Measurements from ENCODE around the gene MYRF.

Gene MYRF

GRCh38 chr11:61719978-61720377, 32.5 kb upstream of the MYRF start:
- DNase-seq, result no peak

DNA sequence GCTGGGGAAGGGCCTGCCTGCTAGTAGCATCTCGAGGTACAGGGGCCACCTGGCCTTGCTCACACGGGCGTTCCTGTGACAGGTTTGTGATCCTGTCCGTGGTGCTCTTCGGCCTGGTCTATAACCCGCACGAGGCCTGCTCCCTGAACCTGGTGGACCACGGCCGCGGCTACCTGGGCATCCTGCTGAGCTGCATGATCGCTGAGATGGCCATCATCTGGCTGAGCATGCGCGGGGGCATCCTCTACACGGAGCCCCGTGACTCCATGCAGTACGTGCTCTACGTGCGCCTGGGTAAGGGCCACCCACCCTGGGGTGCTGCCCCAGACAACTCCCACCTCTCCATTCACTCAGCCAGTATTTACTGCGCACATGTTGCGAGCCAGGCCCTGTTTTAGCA, 31.8 kb upstream of the MYRF start:
- no peak for DNase-seq

DNA sequence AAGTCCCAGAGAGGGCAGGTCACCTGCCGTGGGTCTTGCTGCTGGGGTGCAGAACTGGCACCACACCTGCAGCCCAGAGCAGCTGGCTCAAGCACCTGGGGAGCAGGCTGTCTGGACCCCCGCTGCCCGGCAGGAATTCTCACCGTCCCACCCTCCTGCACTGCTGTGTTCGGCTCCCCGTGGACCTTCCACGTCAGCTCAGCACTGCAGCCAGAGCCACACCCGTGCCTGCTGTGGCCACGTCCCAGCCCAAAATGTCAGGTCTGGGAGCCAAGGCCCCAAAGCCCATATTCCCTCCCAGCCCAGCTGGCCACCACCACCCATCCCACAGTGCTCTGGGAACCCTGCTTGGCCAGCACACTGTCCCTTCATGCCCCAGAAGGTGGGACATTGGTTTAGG, 28.0 kb upstream of the MYRF start:
- DNase-seq, result no peak

GRCh38 chr11:61725781-61726231, 26.6 kb upstream of the MYRF start:
- no peak for DNase-seq

DNA sequence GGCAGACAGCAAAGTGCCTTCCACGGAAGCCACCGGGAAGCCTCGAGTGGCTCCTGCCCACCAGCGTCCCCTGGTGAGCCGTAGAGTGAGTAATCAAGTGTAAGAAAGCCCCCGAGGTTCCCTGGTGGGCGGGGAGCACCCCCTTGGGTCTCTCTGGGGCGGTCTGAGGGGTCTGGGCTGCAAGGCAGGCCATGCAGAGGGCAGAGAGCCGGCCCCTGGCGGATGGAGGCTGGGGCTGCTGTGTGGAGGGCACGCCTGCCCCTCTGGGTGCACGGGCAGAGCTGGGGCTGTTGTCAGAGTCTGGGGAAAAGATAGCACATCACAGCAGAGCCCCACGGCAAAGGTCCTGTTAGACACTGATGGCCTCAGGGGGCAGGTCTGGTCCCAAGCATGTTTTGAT, 25.7 kb upstream of the MYRF start:
- no peak for DNase-seq

DNA sequence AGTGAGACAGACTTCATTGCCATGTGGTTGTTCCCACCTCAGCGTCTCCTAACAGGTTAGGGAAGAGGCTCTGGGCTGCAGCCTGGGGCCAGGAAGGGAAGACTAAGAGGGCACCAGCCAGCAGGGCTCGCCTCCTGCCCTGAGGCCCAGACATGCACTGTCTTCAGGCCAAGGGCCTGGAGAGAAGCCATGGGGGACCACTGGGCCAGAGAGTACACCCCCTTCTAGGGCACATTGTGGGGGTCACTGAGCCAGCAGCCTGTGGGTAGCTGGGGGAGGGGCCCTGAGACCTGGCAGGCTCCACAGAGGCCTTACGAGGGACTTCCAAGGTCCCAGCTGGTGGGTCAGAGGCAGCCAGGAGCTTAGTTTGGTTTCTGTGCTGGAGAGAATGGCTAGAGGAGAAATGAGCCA, 25.0 kb upstream of the MYRF start:
- no peak for DNase-seq

GRCh38 chr11:61728066-61728939, 24.1 kb upstream of the MYRF start:
- no peak for DNase-seq

- no peak for DNase-seq
Observed at GRCh38 chr11:61728940-61729219, 23.6 kb upstream of the MYRF start.

- peak; percentile 89 for DNase-seq
Observed at GRCh38 chr11:61730240-61730994, 22.0 kb upstream of the MYRF start.

- no peak for DNase-seq
Observed at GRCh38 chr11:61731211-61731951, 21.1 kb upstream of the MYRF start.

GRCh38 chr11:61731952-61732675, 20.3 kb upstream of the MYRF start:
- no peak for DNase-seq

GRCh38 chr11:61732705-61733104, 19.7 kb upstream of the MYRF start:
- no peak for DNase-seq

DNA sequence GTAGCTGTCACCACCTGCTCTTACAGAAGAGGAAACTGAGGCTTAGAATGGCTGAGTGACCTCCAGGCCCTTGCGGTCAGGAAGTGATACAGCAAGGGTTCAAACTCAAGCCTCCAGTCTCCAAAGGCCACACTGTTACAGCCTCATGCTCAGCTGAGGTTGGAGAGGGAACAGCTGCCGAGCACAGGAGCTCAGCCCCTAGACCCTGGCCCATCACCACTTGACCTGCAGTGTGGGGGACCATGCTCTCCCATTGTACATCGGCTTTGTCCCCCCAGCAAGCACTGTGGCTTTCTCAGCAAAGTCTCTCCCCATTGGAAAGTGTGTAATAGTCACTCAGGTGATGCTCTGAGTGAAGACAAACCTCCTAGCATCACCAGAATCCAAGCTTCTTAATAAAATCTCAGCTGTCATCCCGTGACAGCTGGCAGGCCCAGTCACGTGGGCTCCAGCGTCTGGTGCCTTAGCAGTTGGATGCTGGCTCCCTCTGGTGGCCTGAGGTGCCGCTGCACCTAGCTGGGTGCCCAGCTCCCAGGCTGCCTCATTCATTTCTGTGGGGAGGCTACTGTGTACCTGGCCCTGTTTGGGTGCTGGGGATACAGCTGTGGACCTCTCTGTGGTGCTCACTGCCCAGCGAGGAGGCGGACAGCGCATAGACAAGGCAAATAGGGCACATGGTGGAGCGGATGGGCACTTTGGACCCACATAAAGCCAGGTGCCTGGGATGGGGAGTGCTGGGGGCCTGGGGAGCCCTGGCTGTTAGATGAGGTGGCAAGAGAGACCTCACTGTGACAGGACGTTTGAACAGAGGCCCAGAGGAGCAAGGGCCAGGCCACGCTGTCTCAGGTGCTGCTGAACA, 19.1 kb upstream of the MYRF start:
- peak; percentile 57 for DNase-seq

DNA sequence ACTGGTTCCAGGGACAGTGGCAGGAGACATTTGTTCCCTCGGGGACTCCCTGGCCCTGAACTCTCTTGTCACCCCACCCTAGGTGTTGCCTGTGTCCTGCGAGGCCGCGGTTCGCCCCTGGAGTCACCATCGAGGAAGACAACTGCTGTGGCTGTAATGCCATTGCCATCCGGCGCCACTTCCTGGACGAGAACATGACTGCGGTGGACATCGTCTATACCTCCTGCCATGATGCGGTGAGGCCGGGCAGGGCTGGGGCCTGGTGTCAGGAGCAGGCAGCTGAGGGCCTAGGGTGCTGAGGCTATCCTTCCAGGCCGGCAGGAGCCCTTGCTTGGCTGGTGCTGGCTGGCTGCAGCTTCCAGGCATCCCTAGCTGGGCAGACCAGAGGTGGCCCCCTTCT, 17.7 kb upstream of the MYRF start:
- DNase-seq, result no peak

DNA sequence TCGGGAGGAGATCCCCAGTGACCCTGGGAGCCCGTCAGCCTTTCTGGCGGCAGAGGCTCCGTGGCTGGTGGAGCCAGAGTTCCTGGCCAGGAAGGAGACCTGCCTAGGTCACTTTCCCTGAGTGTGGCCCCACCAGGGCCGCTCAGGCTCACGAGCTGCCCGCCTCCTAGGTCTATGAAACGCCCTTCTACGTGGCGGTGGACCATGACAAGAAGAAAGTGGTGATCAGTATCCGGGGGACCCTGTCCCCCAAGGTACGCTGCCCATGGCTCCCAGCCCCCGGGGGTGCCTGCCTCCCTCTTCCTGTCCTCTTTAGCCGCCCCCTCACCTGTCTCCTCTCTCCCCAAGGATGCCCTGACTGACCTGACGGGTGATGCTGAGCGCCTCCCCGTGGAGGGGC, 17.0 kb upstream of the MYRF start:
- no peak for DNase-seq

- no peak for DNase-seq
Observed at GRCh38 chr11:61736310-61736709, 16.1 kb upstream of the MYRF start.

- DNase-seq, result no peak
Observed at GRCh38 chr11:61737131-61737530, 15.3 kb upstream of the MYRF start.

GRCh38 chr11:61737636-61738386, 14.6 kb upstream of the MYRF start:
- DNase-seq, result no peak

DNA sequence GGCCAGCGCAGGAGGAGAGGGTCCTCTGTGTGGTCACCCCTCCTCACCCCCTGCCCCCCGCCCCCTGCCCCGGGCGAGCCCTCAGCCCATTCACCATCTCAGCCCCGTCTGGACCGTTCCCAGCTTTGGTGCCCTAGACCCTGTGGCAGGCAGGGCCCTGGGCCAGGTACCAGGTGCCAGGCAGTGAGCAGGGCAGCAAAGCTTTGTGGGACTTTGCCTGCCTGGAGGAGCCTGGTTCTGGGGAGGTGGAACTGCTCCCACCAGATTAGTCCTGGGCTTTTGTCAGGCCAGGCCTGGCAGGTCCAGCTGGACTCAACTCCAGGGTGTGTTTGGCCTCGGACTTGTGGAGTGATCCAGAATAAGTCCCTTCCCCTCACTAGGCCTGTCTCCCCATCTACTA, 13.7 kb upstream of the MYRF start:
- no peak for DNase-seq

DNA sequence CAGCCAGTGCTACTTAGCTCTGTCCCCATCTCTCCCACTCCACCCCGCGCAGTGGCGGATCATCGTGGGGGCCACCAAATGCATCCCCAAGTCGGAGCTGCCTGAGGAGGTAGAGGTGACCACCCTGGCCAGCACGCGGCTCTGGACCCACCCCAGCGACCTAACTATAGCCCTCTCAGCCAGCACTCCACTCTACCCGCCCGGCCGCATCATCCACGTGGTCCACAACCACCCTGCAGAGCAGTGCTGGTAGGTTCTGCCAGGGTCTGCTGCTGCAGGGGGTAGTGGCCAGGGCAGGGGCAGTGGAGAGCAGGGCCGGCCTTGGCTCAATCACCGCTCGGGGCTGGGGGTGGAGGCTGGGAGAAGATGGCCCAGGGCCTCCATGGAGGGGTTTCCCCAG, 13.0 kb upstream of the MYRF start:
- DNase-seq, result no peak

GRCh38 chr11:61739966-61740365, 12.5 kb upstream of the MYRF start:
- no peak for DNase-seq
